ENCODE data around the gene SAMD9.

Gene SAMD9

GRCh38 chr7:93054975-93055374 lies 62.8 kb downstream of the SAMD9 start:
- no peak for DNase-seq (ENCODE audit: low spot score)
- no peak for TF ChIP-seq CTCF (IDR thresholded peaks at IDR 0.05; ENCODE audit: extremely low read depth, insufficient read depth, missing control alignments)
- in situ Hi-C loops (cut with MboI; ENCODE audit: low pct_unique_long_range_greater_than_20kb, low sequenced_read_pairs, unreplicated experiment), result loop anchor here (5.0 to 25.0 kb wide), 3 partner anchors 218 to 433 kb away; partner anchors contain the start of gene CDK6

- TF ChIP-seq CTCF (IDR thresholded peaks at IDR 0.05; ENCODE audit: extremely low read depth, insufficient read depth, missing control alignments), result no peak
- in situ Hi-C loops (cut with MboI; ENCODE audit: low pct_unique_long_range_greater_than_20kb, low sequenced_read_pairs, unreplicated experiment), result loop anchor here (10.0 to 25.0 kb wide), 2 partner anchors 217 to 359 kb away; partner anchors contain the start of gene CDK6
- no peak for DNase-seq (ENCODE audit: low spot score)
Measured at GRCh38 chr7:93053949-93054943, 63.5 kb downstream of the SAMD9 start.

DNA sequence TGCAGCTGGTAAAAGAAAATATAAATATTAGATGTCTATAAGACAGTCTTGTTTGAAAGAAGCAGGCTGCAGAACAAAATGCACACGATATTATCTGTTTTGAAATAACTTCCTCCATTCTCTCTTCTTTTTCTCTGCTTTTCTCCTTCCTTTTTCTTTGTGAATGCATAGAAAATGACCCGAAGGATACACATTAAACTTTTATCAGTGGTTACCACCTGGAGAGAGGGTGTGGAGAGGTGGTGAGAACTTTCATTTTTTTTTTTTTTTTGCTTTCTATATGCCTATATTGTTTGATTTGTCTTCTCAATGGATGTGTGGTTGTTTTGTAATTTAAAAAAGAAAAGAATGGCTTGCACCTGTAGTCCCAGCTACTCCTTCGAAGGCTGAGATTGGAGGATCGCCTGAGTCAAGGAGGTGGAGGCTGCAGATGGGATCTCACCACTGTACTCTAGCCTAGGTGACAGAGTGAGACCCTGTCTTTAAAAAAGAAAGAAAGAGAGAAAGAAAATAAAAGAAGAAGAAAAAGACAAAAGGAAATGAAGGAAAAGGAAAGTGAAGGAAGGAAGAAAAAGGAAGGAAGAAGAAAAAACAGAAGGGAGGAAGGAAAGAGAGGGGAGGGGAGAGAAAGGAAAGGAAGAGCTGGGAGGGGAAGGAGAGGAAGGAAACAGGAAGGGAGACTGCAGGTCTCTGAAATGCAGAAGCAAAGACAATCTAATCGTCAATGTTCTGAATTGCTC lies 64.4 kb downstream of the SAMD9 start:
- in situ Hi-C loops (cut with MboI; ENCODE audit: low pct_unique_long_range_greater_than_20kb, low sequenced_read_pairs, unreplicated experiment), result loop anchor here (10.0 to 25.0 kb wide), 2 partner anchors 216 to 359 kb away; partner anchors contain the start of gene CDK6
- no peak for TF ChIP-seq CTCF (IDR thresholded peaks at IDR 0.05; ENCODE audit: extremely low read depth, insufficient read depth, missing control alignments)
- DNase-seq (ENCODE audit: low spot score), result no peak

DNA sequence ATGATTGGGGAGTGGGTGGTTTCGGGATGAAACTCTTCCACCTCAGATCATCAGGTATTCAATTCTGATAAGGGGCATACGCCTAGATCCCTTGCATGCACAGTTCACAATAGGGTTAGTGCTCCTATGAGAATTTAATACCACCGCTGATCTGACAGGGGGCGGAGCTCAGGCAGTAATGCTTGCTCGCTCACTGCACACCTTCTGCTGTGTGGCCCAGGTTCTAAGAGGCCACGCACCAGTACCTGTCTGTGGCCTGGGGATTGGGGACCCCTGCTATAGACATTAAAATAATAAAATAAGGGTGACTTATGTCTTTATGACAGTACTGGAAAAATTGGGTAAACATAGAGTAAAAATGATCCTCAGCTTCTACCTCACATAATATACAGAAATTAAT lies 66.1 kb downstream of the SAMD9 start:
- in situ Hi-C loops (cut with MboI; ENCODE audit: low pct_unique_long_range_greater_than_20kb, low sequenced_read_pairs, unreplicated experiment), result loop anchor here (10.0 to 25.0 kb wide), 2 partner anchors 214 to 357 kb away; partner anchors contain the start of gene CDK6
- DNase-seq (ENCODE audit: low spot score), result no peak
- TF ChIP-seq CTCF (IDR thresholded peaks at IDR 0.05; ENCODE audit: extremely low read depth, insufficient read depth, missing control alignments), result no peak

Data from GM13977 (cell line).